ENCODE data around the gene THPO. TPM values are rescaled to one million over a fixed set of nuclear protein-coding genes. Genes with fewer than 3 reads are reported as not detected.
A peak's percentile ranks its signal among the peaks of the same experiment; 100 is the strongest.

Gene THPO
- total RNA-seq, 4 donors from 2014 or later: 0.13 TPM; not detected in 3

- Histone ChIP-seq H3K27ac (no peak overlapping the region), H3K36me3 (peaks cover 0 to 6% of the 10 kb centered on the region in 2 donors), H3K9me3 (no peaks in the 10 kb centered on the region), H3K4me3 (replicated peaks in 1 of 3) (no peak overlapping the region), H3K27me3 (no peaks in the 10 kb centered on the region), H3K4me1 (peaks cover 15 to 22% of the 10 kb centered on the region in 2 donors)
- 45 to 53% methylated on average over 5 of the region's 5 CpGs for WGBS, 2 donors
- no peak for TF ChIP-seq CTCF (IDR thresholded peaks at IDR 0.05)
- TF ChIP-seq POLR2A (IDR thresholded peaks at IDR 0.05): no peak
- intact Hi-C loops (cut with DNase I): loop anchor here (5.0 to 10.0 kb wide), 2 partner anchors 139 to 172 kb away; no protein-coding TSS in a partner anchor
- no peak for DNase-seq
Observed at GRCh38 chr3:184372911-184373310, 5.1 kb downstream of the THPO start.

- Histone ChIP-seq H3K36me3 (peaks cover 0 to 6% of the 10 kb centered on the region in 2 donors), H3K27ac (no peak overlapping the region), H3K27me3 (no peaks in the 10 kb centered on the region), H3K4me3 (replicated peaks in 1 of 3) (no peak overlapping the region), H3K4me1 (peaks cover 15 to 16% of the 10 kb centered on the region in 2 donors), H3K9me3 (no peaks in the 10 kb centered on the region)
- DNase-seq: no peak
- TF ChIP-seq POLR2A (IDR thresholded peaks at IDR 0.05) (no peak), CTCF (IDR thresholded peaks at IDR 0.05) (no peak)
- intact Hi-C loops (cut with DNase I): loop anchor here (5.0 to 10.0 kb wide), 2 partner anchors 140 to 172 kb away; no protein-coding TSS in a partner anchor
- 65 to 69% methylated on average over 8 of the region's 8 CpGs for WGBS, 2 donors
Observed at GRCh38 chr3:184372296-184372821, 5.6 kb downstream of the THPO start.

GRCh38 chr3:184371570-184372018, 6.4 kb downstream of the THPO start:
- Histone ChIP-seq H3K36me3 (peaks cover 0 to 10% of the 10 kb centered on the region in 2 donors), H3K4me3 (replicated peaks in 1 of 3) (no peak overlapping the region), H3K27me3 (no peaks in the 10 kb centered on the region), H3K9me3 (no peaks in the 10 kb centered on the region), H3K27ac (no peak overlapping the region), H3K4me1 (peaks cover 15 to 16% of the 10 kb centered on the region in 2 donors)
- DNase-seq: peak; percentile 87 to 90
- 42 to 48% methylated on average over 5 of the region's 5 CpGs for WGBS, 2 donors
- intact Hi-C loops (cut with DNase I): loop anchor here (5.0 to 10.0 kb wide), 2 partner anchors 141 to 173 kb away; no protein-coding TSS in a partner anchor
- peak; percentile 78 to 97 (median 96) for TF ChIP-seq CTCF (IDR thresholded peaks at IDR 0.05)
- TF ChIP-seq POLR2A (IDR thresholded peaks at IDR 0.05): no peak

- H3K27ac ChIP-seq: peak overlapping the region in 1 of 3 donors; percentile 51
- intact Hi-C loops (cut with DNase I): no loop called here
- H3K9me3 ChIP-seq: no peaks in the 10 kb centered on the region
- H3K4me1 ChIP-seq: peaks cover 25 to 28% of the 10 kb centered on the region in 2 donors
- peak; percentile 63 to 75 for DNase-seq
- H3K36me3 ChIP-seq: peaks cover 3 to 11% of the 10 kb centered on the region in 2 donors
- H3K27me3 ChIP-seq: no peaks in the 10 kb centered on the region
- no peak for TF ChIP-seq POLR2A (IDR thresholded peaks at IDR 0.05)
- 49 to 51% methylated on average over 3 of the region's 3 CpGs for WGBS, 2 donors
- no peak overlapping the region for H3K4me3 ChIP-seq (replicated peaks in 1 of 3)
Observed at GRCh38 chr3:184368586-184369183, 9.3 kb downstream of the THPO start.

- no peak for DNase-seq
- no peaks in the 10 kb centered on the region for H3K9me3 ChIP-seq
- TF ChIP-seq CTCF (IDR thresholded peaks at IDR 0.05): no peak
- no peak for TF ChIP-seq POLR2A (IDR thresholded peaks at IDR 0.05)
- peak overlapping the region in 1 of 3 donors; percentile 51 for H3K27ac ChIP-seq
- intact Hi-C loops (cut with DNase I): no loop called here
- no peak overlapping the region for H3K4me3 ChIP-seq (replicated peaks in 1 of 3)
- peaks cover 28 to 30% of the 10 kb centered on the region in 2 donors for H3K4me1 ChIP-seq
- peaks cover 3 to 11% of the 10 kb centered on the region in 2 donors for H3K36me3 ChIP-seq
- no peaks in the 10 kb centered on the region for H3K27me3 ChIP-seq
- 72 to 87% methylated on average over 8 to 9 of the region's 9 CpGs for WGBS, 2 donors
Observed at GRCh38 chr3:184368116-184368515, 9.9 kb downstream of the THPO start.

Measured in thyroid gland (tissue), 4 donors.